Dedifferentiated amniotic fluid mesenchymal stem cell (primary cell): Measurements from ENCODE around the gene SORL1.
"Not testable (repeated sequence)": the region's sequence is repeated elsewhere in the genome, so short reads cannot be mapped to it uniquely, and the experiment has no call there.

Source experiments
- DNase-seq: peaks from one replicate; pipeline ENCODE4 v3.0.0-alpha.2; 2016; ENCODE audit errors: extremely low spot score

The SORL1 gene

DNA sequence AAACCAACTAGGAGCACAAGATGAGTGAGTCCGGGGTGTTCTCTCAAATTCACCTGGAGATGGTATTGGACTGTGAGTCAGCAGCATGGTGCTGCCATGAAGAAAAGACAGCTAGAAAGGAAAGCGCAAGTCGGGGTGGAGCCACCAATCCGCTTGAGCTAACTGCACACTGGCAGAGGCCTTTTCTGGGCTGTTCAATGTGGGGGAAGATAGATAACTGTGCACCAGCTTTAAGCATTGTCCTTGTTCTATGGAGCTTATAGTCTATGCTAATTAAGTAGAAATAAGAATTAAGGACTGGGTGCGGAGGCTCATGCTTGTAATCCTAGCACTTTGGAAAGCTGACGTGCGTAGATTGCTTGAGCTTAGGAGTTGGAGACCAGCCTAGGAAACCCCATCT lies 22.6 kb downstream of the SORL1 start:
- DNase-seq: no peak

DNA sequence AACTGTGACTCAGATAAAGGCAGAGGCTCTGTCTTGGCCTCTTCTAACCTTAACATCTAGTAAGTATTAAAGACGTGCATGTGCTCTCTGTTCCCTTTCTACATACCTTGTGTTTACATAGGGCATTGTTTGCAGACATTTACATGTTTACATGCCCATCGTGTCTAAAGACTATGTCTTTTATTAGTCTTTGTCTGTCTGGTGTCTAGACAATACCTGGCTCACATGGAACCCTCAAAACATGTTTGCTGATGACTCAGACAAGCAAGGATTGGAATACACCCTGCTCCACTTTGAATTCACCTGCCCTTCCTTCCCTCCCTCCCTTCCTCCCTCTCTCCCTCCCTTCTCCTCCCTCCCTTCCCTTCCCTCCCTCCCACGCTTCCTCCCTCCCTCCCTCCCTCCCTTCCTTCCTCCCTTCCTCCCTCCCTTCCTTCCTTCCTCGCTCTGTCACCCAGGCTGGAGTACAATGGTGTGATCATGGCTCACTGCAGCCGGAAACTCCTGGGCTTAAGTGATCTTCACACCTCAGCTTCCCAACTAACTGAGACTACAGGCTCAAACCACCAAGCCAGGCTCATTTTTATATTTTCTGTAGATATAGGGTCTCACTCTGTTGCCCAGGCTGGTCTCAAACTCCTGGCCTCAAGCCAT lies 24.4 kb downstream of the SORL1 start:
- no peak for DNase-seq

- no peak for DNase-seq
Observed at GRCh38 chr11:121478226-121478894, 26.2 kb downstream of the SORL1 start.

GRCh38 chr11:121478895-121479697 lies 27.0 kb downstream of the SORL1 start:
- DNase-seq: no peak

DNA sequence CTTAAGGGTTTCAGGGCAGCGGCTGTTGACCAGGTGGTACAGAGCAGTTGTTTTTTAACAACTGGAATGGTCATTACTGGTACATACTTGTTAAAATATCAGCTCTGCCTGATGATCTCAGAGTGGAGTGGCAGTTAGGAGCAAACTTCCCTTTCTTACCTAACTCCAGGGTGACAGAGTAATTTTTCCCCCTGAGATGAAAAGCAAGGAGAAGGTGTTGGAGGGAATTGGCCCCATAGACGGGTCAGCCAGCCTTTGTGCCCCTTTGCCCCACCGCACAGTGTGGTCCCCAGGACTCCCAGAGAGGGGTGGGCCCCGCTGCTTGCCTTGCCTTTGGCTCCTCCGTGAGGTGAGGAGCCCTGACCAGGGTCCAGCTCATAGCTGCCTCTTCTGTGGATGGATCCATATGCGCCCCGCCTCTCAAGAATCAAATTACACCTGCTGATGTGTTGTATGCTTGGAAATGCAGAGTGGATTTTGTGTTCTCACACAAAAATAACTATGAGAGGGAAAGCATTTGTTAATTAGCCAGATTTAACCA lies 27.7 kb downstream of the SORL1 start:
- no peak for DNase-seq

- DNase-seq: not testable (repeated sequence)
Observed at GRCh38 chr11:121481484-121482230, 29.5 kb downstream of the SORL1 start.

GRCh38 chr11:121482231-121483129 lies 30.4 kb downstream of the SORL1 start:
- no peak for DNase-seq

GRCh38 chr11:121483805-121484480 lies 31.8 kb downstream of the SORL1 start:
- no peak for DNase-seq

DNA sequence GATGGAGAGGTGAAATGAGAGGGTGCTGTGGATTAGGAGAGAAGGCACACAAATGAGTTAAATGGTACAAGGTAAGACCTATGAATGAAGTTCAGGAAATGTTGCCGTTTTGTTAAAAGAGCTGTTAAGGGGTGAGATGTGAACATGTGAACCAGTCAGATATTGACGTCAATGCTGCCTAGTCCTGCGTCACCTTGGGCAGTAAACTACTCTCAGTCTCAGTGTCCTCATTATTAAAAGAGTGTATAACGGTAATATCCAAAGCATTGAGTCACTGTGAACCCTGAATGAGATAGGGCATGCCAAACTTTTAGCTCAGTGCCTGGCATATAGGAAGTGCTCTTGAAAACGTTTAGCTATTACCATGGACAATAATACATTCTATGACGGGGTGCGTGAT lies 33.1 kb downstream of the SORL1 start:
- DNase-seq: no peak

- DNase-seq: no peak
Observed at GRCh38 chr11:121486054-121486453, 33.9 kb downstream of the SORL1 start.

DNA sequence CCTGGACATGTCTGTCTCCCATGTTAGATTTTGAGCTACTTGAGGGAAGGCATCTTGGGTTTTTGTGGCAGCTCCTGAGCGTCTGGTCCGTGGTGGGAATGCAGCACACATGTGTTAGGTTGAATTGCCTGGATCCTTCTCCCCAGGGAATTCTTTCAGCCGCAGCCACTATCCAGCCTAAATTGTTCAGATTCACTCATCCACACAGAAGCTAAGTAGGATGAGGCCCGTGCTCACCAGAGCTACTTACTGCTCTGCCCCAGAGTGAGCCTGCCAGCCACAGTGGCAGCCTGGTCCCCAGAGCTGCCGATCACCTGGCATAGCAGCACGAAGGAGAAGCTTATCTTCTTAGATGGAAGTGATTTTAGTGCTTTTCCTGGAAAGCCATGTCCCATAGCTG lies 35.1 kb downstream of the SORL1 start:
- DNase-seq: no peak

GRCh38 chr11:121488170-121488569 lies 36.1 kb downstream of the SORL1 start:
- DNase-seq: no peak

- DNase-seq: no peak
Observed at GRCh38 chr11:121488641-121489040, 36.5 kb downstream of the SORL1 start.

GRCh38 chr11:121489823-121490222 lies 37.7 kb downstream of the SORL1 start:
- DNase-seq: no peak

DNA sequence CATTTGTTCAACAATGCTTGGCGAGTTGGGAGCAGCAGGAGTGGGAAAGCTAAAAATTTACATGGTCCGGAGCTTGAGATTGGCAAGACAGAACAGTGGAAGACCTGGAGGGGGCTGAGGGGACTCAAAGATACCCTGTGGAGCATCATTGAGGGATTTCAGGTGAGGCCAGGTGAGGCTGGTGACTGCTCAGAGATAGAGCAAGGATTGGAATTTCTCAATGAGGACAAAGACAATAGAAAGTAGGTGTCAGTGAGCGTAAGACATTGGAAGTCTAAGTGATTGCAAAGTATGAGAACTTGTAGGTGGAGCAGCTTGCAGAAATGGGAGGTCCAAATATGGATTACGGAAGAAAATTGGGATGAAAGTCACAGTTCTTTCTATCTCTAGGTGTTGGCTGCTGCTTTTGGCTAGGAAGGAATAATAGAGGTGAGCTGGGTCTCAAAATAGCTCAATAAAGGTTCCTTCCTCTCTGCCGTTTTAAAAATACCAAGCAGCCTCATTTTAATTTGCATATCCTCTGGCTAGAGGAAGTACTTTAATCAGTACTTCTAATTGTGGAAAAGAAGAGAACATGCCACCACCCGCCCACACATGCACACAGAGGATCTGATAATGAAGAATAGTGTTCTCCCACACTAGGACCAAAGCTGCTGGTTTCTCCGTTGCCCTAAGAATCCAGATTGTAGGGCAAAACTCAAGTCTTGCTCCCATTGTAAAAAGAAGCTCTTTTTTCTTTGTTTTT lies 42.4 kb downstream of the SORL1 start:
- no peak for DNase-seq

GRCh38 chr11:121497176-121497998 lies 45.3 kb downstream of the SORL1 start:
- DNase-seq: no peak

DNA sequence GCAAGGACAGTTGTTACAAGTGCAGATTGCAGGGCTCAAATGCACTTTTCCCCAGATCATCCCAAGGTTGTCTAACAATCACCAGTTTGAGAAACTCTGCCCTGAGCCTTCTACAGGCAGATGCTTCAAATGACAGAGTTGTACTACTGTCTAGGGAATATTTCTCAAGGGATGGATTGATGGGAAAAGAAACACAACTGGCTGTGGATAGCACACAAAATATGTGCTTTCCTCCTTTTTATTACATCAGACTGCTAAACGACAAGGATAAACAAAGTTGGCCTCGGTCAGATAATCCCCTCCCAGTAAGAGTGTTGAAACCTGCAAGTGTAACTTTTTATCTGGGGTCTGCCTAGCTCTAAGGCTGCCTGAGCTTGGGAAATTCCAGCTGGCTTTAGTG lies 47.3 kb downstream of the SORL1 start:
- no peak for DNase-seq

DNA sequence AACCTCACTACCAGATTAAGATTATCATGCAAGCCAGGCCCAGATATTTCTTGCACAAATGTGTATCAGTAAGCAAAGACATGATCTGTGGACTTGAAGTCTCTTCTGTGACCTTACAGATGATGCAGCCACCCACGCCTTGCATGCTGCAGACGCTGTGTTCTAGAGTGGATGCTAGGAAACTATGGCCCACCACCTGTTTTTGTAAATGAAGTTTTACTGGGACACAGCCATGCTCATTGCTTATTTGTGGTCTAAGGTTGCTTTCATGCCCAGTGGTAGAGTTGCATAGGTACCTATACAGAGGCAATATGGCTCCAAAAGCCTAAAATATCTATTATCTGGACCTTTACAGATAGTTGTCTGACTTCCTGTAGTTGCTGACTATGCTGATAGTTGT lies 48.2 kb downstream of the SORL1 start:
- no peak for DNase-seq

DNA sequence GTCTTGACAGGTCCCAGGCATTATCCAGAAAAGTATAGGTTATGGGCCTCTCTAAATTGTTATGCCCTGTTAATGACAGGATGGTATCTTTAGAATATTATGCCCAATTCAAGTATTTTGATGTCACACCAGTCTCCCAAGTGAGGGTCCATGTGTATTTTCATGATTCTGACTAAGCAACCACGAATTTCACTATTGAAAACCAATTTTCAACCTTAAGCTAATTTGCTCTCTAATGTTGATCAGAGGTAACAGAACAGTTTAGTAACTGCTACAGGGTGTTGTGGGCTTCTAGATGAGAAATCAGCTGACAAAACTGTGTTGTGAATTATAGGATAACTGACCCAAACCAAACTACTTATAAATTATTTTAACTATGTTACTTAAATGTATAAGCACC lies 48.6 kb downstream of the SORL1 start:
- no peak for DNase-seq
